GM21515 (cell line): Measurements from ENCODE around the gene CHAF1A.

Experiments
- ATAC-seq: cut with Tn5 transposase; IDR thresholded peaks from one replicate; pipeline ENCODE4 v1.9.1; 2021; ENCODE audit not compliant: unreplicated experiment

The CHAF1A gene

DNA sequence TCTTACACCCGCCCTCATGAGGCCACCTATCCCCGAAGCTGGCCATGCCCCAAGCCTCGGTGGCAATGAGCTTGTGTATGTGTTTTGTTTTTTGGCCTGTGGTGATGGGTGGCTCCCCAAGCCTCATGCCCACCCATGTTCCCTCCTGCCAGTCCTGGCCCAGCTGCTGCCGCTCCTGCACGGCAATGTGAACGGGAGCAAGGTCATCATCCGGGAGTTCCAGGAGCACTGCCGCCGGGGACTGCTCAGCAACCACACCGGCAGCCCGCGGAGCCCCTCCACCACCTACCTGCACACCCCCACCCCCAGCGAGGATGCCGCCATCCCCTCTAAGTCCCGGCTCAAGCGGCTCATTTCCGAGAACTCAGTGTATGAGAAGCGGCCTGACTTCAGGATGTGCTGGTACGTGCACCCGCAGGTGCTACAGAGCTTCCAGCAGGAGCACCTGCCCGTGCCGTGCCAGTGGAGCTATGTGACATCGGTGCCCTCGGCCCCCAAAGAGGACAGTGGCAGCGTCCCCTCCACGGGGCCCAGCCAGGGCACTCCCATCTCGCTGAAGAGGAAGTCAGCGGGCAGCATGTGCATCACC lies 30.6 kb downstream of the CHAF1A start:
- ATAC-seq, result no peak

DNA sequence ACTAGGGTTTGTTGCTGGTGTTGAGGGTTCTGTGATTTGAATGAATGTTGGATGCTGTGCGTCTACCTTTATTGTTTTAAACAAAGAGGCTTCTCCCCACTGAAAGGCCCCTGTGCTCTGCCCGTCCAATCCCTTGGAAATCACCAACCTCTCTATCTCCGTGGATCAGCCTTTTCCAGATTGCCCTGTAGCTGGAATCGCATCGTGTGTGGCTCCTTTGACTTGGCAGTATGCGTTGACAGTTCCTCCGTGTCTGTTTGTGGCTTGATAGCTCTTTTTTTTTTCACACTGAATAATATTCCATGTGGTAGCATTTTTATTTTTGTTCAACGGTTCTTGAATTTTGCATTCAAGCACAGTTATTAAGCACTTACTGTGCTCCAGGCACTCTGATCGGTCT lies 32.0 kb downstream of the CHAF1A start:
- ATAC-seq, result no peak

DNA sequence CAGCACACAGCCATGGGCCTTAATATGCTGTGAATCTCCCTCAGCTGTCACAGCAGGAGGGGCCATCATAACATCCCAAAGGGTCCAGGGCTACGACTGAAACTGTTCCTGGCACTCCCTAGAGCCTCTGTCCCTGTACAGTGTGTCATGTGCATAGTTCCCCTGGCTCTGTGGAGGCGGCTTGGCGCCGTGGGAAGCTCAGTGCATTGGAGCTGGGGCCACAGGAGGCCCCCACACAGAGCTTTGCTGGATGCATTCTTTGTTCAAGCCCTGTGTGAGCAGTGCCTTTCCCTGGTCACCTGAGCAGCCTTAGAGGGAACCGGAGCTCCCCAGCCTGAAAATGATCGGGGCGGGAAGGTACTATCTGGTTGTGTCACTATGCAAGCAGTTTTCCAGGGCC lies 33.8 kb downstream of the CHAF1A start:
- ATAC-seq, result no peak

DNA sequence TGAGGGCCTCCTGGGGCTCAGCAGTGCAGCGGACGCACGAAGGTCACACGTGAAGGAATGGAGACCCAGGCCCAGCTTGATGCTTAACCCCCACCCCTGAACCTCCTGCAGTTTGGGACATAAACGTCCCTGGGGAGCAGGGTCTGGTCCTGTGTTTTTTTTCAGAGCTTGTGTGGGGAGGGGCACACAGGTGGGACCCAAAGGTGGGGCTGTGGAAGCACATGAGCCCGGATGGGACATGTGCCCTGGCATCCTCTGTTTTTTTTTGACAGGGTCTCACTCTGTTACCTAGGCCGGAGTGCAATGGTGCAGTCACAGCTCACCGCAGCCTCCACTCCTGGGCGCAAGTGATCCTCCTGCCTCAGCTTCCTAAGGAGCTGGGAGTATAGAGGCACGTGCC lies 34.7 kb downstream of the CHAF1A start:
- ATAC-seq, result no peak

DNA sequence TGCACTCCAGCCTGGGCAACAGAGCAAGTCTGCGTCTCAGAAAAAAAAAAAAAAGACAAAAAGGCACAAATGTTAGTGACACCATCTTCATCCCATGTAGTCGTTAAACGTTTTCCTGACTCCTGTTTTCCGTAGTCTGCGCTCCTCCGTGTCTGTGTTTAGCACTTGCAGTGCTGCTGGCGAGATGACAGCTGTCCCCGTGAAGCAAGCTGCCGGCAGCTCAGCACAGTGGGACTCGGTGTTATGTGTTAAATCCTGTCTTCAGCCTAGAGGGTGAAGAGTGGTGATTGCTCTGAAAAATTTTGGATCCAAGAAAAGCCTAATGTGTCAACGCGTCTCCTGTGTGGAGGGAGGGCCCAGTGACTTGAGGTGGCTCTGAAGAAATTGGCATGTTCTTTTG lies 36.8 kb downstream of the CHAF1A start:
- ATAC-seq, result no peak

DNA sequence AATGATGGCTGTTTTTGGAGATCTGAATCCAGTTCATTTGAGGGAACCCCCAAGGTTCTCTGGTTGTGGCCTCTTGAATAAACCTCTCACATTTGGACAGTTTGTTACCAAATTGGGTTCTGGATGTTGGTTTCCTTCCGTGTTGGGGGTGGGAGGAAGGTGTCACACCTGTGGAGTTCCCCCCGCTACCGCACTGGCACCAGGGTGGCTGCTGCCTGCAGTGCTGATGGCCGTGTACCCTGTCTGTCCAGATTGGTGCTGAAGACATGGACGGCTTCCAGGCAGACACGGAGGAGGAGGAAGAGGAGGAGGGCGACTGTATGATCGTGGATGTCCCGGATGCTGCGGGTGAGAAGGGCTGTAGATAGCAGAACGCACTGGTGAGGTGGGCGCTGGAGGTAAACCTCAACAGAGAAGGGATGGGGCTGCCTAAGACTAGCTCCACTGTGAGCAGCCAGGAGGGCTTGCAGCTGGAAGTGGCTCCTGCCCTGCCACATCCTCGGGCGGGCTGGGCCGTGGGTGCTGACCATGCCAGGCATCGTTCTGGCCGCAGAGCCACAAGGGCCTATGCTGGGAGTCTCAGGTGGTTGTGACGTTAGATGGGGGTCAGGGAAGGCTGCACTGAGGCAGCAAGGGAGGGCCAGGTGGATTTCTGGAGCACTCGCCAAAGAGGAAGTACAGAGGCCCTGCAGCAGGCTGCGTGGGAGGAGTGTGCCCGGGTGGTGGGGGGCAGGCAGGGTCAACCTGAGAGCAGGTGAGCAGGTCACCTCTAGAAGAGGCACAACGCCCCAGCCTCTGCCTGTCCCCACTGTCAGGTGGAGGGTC lies 39.8 kb downstream of the CHAF1A start:
- ATAC-seq, result no peak

DNA sequence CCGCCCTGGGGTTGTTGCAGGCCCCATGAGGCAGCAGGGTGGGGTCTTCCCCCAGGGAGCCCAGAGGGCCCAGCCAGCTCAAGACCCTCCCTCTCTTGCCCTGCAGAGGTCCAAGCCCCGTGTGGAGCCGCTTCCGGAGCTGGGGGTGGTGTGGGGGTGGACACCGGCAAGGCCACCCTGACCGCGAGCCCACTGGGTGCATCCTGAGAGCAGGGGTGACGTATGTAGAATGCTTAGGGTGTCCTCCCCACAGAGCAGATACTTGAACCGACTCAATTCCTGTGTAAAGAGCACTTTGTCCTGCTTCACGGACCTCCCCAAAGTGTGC lies 40.3 kb downstream of the CHAF1A start:
- ATAC-seq, result no peak

DNA sequence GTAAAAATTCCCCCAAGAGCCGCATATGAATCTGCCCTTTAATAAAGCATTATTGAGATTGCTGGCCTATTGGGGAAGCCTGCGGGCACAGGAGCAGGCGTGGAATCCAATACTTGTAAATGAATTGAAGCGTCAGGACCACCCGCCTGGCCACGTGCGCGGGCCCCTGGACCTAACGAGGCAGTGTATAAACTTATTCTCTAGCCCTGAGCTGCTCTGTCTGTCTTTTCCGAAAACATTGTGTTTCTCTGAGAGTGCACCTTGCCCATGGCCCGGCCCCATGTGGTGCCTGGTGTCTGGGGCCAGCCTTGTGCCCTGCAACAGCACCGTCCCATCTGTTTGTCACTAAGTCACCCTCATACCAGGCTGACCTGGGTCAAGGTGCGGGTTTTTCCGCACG lies 40.7 kb downstream of the CHAF1A start:
- no peak for ATAC-seq

DNA sequence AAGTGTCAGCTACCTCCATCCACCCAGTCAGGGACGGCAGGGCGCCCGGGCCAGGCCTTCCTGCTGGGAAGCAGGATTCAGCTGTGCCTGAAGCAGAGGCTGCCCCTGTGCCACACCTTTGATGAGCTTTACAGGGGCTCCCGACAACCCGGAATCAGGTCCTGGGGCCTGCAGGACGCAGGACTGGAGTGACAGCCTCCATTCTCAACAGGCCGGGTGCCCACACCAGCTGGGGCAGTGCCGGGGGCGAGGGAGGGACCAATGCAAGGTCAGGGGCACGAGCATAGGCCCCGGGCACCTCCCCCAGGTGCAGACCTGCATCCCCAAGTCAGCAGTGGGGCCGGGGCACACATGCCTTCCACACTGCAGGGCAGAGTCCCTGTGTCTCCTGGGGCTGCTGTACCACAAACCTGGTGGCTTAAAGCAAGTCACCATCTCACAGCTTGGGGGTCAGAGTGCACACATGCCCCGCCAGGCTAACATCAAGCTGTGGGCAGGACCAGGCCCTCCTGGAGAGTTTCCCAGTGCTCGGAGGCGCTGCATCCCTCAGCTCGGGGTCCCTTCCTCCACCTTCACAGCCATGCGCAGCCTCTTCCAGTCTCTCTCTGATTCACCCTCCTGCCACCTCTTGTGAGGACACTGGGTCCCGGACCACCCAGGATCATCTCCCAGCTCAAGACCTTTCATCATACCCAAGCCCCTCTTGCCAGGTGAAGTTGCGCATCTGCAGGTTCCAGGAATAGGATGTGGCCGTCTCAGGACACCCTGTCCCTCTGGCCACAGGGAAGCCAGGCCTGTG lies 41.7 kb downstream of the CHAF1A start:
- no peak for ATAC-seq

DNA sequence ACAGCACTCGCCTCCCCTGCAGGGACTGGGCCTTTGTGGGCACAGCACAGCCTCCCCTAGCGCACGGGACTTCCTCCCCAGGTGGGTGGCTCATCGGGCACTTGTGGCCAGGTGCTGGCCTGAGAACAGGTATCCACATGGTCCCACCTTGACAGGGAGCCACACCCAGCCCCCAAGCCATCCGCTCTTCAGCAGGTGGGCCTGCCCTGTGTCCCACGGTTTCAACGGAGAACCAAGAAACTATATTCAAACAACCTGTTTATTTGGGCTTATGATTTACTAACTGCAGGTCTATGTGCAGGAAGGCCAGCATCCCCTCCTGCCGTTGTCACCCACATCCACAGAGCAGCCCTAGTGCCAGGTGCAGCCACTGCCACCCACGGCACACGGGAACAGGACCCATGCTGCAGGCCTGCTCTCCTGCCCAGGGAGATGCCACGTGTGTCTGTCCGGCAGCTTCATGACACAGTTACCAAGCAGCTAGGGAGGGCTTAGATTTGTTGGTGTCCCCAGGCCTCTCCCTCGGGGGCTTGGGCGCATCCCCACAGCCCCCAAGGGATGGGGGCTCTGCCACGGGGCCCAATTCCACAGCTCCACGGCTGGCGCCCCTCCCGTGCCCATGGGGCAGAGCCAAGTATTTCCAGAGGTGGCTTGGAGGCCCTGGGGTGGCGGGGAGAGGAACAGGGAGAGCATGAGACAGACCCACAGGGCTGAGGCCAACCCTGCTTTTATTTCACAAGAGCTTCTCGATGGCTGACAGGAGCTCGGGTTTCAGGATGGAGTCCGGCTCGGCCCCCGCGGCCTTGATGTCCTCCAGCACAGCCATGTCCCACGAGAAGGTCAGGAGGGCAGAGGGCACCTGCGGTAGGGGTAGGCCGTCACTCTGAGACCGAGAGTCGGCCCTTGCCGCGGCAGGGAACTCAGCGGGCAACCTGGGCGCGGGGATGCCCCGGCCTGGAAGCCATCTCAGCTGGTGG lies 42.6 kb downstream of the CHAF1A start:
- no peak for ATAC-seq

DNA sequence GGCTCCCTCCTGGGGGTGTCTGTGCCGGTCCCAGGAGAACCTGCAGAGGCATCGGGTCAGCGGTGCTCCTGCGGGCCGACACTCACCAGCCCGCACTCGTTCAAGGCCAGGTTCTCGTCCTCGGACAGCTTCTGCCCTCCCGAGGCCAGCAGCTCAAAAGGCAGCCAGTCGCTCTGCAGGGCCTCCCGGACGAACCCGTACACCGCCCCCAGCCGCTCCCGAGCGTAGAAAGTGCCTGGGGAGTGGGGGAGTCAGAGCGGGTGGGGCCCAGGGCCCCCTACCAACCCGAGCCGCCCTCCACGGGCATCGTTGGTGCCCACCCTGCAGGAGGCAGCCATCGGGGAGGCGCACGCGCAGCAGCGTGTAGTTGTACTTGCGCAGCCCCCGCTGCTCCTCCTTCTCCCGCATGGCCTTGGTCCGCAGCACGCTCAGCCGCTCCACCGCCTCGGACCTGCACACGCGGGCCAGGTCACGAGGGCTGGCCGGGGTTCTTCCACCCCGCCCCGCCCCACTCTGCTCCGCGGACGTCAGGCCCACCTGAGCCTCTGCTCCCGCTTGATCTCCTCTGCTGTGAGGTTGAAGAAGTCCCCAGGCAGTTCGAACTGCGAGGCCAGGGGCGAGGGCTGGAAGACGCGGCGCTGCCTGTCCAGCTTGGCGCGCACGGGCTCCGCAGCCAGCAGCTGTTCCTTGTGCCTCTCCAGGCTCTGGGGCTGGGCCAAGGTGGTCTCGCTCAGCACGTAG lies 43.7 kb downstream of the CHAF1A start:
- no peak for ATAC-seq

DNA sequence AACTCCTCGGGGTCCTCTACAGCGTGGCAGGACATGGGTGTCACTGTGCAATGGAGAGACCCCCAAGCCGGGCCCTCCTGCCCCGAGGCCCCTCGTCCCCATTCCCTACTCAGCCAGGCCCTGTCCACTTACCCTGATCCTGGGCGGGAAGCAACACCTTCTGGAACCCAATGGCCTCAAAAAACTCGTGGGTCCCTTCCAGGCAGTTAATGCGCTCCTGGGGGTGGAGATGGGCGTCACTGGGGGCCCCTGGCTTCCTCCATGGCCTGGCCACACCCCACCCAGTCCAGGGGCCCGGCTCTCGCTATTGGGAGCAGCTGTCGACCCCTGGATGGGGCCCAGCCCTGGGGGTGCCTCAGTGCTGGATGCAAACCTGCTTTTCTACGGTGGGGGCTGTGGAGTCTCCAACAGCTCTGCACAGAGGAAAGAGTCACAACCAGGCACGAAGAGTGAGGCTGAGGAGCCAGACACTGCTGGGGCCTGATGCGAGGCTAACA lies 44.3 kb downstream of the CHAF1A start:
- no peak for ATAC-seq

DNA sequence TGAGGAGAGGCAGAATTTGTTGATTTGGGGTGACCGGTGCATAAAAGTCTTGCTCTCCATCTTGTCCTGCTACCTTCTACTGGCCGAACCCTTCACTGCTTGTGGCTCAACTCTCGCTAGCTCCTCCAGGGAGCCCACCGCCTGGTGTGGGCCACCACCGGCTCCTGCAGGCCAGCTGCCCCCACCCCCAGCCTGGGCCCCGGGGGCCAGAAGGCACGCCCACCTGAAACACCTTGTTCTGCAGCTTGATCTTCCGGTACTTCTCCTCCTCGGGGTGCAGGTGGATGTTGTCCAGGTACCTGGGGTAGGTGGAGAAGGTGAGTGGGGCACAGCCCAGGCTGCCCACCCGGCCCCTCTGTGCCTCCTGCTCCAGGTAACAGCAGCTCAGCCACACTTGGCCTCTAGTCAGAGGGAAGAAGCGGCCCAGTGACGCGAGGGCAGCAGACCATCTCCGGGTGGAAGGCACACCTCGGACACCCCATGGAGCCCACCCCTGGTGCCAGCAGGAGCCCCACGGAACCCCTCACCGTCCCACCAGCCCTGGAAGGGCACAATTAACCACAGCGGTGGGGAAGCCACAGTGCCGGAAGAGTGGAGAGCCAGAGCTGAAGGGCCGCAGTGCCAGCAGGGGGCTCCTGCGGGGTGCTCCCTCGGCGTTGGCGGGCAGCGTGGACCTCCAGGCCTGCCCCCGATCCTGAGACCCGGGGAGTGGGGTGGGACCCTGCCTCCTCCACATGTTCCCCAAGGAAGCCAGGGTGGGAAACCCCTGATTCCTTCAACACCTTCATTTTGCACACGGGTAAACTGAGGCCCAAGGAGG lies 45.1 kb downstream of the CHAF1A start:
- ATAC-seq, result no peak

DNA sequence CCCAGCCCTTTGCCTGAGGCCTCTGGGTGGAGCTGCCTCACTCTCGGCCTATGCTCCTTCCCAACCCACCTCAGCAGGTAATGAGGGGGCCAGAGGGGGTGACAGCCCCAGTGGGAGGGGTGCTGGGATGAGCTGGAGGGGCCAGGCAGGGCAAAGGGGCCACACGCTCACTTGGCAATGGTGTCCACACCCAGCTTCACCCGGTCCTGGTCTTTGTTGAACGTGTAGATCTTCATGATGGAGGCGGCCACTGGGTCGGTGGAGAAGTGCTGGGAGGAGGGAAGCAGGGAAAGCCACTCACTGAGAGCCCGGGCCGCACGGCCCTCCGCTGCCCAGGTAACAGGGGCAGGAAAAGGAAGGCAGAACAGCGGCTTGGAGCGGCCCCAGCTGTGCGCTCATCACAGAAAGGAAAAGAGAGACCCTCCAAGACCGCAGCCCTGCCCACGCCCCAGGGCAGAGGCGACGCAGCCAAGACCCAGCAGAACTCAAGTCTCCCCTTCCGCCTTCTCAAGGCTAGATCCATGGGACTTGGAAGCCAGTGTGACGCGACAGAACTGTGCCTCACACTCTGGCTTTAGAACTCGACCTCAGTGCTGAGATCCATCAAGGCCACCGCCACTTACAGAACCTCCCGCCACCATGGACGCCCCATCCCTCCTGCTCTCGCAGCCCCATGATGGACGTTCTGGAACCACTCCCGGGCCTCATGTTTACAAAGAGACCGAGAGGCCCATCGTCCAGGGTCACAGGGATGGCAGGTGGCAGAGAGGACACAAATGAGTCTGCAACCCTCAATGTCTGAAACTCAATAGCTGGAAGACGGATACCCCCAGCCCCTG lies 45.9 kb downstream of the CHAF1A start:
- no peak for ATAC-seq

DNA sequence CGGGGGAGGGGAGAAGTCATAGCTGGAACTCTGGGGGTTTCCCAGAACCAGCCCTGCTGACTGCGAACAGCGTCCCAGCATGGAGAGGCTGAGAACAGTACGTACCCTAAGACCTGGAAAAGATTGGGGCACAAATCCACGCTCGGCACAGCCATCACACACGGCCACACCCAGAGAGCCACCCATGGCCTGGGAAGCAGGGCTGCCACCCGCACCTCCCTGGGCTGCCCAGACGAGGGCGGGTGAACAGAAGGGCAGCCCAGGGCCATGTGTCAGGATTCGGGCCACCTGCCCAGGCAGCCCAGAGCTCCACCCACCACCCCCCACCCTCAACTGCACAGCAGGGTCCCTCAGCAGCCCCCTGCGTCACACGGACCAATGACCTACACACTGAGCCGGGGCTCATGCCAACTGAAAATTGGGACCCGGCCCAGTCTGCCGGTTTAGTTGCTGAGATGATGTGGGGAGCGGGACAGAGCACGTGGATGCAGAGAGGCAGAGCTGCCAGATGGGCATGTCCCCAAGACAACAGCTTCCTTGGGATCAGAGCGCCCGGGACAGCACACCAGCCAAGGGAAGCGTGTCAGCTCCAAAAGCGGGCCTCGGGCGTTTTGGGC lies 46.7 kb downstream of the CHAF1A start:
- ATAC-seq, result no peak

DNA sequence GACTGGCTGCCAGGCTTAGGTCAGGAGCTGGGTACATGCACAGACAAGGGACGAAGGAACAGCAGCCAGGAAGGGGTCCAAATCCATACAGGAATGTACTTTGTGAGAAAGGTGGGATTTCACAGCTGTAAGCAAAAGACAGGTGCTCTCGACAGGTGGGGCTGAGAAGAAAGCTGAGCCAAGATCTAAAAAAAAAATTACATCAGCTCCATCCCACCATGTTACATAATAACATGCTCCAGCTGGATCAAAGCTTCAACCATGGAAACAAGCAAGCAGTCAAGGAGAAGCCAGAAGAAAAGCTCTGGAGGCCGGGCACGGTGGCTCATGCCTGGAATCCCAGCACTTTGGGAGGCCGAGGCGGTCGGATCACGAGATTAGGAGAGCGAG lies 47.2 kb downstream of the CHAF1A start:
- ATAC-seq, result no peak

DNA sequence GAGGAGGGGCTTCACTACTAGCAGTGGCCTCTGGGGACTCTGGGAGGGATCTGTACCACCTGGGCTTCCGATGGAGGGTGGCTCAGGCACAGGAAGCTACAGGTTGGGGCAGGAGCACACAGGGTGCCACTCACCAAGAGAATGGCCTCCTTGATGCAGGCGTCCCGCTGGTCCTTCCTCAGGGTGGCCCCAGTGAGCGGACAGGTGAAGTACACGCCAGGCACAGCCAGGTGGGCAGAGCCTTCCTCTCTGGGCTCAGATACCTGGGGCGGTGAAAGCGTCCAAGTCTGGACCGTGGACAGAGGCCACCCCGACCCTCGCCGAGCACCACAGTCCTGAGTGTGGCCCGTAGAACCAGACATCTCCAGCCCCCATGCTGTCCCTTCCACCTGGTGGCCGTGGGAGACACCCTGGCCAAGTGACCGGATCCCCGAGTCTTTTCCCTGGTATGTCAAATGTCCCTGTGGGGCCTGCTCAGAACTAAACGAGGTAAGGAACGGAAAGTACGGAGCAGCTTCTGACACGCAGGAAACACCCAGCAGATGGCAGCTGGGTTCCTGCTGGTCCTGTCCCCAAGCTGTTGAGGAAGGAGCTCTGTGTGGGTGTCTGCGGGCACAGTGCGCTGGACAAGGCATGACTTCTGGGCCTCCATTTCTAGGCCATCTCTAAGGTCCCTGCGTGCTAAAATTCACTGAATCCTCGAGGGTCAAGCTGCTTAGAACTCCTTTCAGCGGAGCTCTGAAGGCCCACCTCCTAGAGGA lies 50.0 kb downstream of the CHAF1A start:
- ATAC-seq, result no peak
